Tibial artery (tissue), 4 donors: ENCODE data around the gene TTC34.

ENCODE experiments used
- DNase-seq, 2 donors: peaks; one replicate each; pipeline ENCODE4 v3.0.0-alpha.2; 2019
- H3K27ac ChIP-seq, 2 donors: fragments of 200-600 bp; sonication (generic) in 1 of 2; 1 replicate in 1 of 2; 2 replicates in 1 of 2; pipeline ENCODE4 v1.5.1; 2018 to 2019; ENCODE audit warnings: mild to moderate bottlenecking in 1 of 2
- H3K27me3 ChIP-seq, 2 donors: fragments of 200-600 bp; sonication (generic) in 1 of 2; one replicate each; pipeline versions ENCODE4 v1.5.1 to v1.6.0; 2016 to 2019
- H3K36me3 ChIP-seq, 3 donors: fragments of 200-600 bp; sonication (generic) in 2 of 3; one replicate each; pipeline ENCODE4 v1.5.1; 2016 to 2019; ENCODE audit warnings: mild to moderate bottlenecking in 2 of 3
- H3K4me1 ChIP-seq, 4 donors: fragments of 200-600 bp; sonication (generic) in 2 of 4; 1 replicate in 3 of 4; 2 replicates in 1 of 4; pipeline ENCODE4 v1.5.1; 2016 to 2019
- H3K4me3 ChIP-seq, 2 donors: fragments of 200-600 bp; sonication (generic) in 1 of 2; 1 replicate in 1 of 2; 2 replicates in 1 of 2; pipeline ENCODE4 v1.5.1; 2018 to 2019; ENCODE audit warnings: mild to moderate bottlenecking in 2 of 2
- H3K9me3 ChIP-seq, 3 donors: fragments of 200-600 bp; sonication (generic) in 1 of 3; one replicate each; pipeline ENCODE4 v1.5.1; 2016 to 2019
- CTCF ChIP-seq, 2 experiments: fragments of 200-600 bp in 1 of 2; fragments of 450-650 bp in 1 of 2; IDR thresholded peaks; one replicate each; pipeline ENCODE4 v1.5.1; 2017 to 2019; ENCODE audit warnings: antibody characterized with exemption in 2 of 2, mild to moderate bottlenecking in 1 of 2, moderate library complexity in 1 of 2
- intact Hi-C: fragments of 100-400 bp; cut with DNase I; formaldehyde crosslinking; loops from one replicate; pipeline ENCODE4 v1.15.0; 2023; ENCODE audit warnings: low total_unique reads

TTC34 gene

GRCh38 chr1:2592672-2593071, 208.8 kb downstream of the TTC34 start:
- intact Hi-C loops: no loop called here
- DNase-seq: no peak
- no peak overlapping the region for H3K27ac ChIP-seq
- no peak overlapping the region for H3K4me3 ChIP-seq
- H3K36me3 ChIP-seq: peaks cover 0 to 13% (median 0%) of the 10 kb centered on the region in 3 donors
- H3K4me1 ChIP-seq: peaks cover 0 to 25% (median under 1%) of the 10 kb centered on the region in 4 donors
- no peak for TF ChIP-seq CTCF (IDR thresholded peaks at IDR 0.05)
- H3K9me3 ChIP-seq: peaks cover 0 to under 1% (median 0%) of the 10 kb centered on the region in 3 donors
- peaks cover 0 to 48% of the 10 kb centered on the region in 2 donors for H3K27me3 ChIP-seq

- TF ChIP-seq CTCF (IDR thresholded peaks at IDR 0.05): no peak
- H3K27me3 ChIP-seq: peaks cover 0 to 48% of the 10 kb centered on the region in 2 donors
- DNase-seq: peak; percentile 5 to 57
- peaks cover 0 to 13% (median 0%) of the 10 kb centered on the region in 3 donors for H3K36me3 ChIP-seq
- peaks cover under 1 to 34% (median 9%) of the 10 kb centered on the region in 4 donors for H3K4me1 ChIP-seq
- no peak overlapping the region for H3K4me3 ChIP-seq
- H3K9me3 ChIP-seq: no peaks in the 10 kb centered on the region
- intact Hi-C loops: no loop called here
- H3K27ac ChIP-seq: no peak overlapping the region
These were observed 209.8 kb downstream of the TTC34 start for GRCh38 chr1:2591581-2592261.

- peaks cover 0 to 13% (median 0%) of the 10 kb centered on the region in 3 donors for H3K36me3 ChIP-seq
- intact Hi-C loops: no loop called here
- H3K4me1 ChIP-seq: peaks cover 5 to 34% (median 9%) of the 10 kb centered on the region in 4 donors
- no peak overlapping the region for H3K4me3 ChIP-seq
- peaks cover 0 to 48% of the 10 kb centered on the region in 2 donors for H3K27me3 ChIP-seq
- no peak for TF ChIP-seq CTCF (IDR thresholded peaks at IDR 0.05)
- no peak overlapping the region for H3K27ac ChIP-seq
- DNase-seq: no peak
- no peaks in the 10 kb centered on the region for H3K9me3 ChIP-seq
These were observed 210.3 kb downstream of the TTC34 start for GRCh38 chr1:2591233-2591580.

DNA sequence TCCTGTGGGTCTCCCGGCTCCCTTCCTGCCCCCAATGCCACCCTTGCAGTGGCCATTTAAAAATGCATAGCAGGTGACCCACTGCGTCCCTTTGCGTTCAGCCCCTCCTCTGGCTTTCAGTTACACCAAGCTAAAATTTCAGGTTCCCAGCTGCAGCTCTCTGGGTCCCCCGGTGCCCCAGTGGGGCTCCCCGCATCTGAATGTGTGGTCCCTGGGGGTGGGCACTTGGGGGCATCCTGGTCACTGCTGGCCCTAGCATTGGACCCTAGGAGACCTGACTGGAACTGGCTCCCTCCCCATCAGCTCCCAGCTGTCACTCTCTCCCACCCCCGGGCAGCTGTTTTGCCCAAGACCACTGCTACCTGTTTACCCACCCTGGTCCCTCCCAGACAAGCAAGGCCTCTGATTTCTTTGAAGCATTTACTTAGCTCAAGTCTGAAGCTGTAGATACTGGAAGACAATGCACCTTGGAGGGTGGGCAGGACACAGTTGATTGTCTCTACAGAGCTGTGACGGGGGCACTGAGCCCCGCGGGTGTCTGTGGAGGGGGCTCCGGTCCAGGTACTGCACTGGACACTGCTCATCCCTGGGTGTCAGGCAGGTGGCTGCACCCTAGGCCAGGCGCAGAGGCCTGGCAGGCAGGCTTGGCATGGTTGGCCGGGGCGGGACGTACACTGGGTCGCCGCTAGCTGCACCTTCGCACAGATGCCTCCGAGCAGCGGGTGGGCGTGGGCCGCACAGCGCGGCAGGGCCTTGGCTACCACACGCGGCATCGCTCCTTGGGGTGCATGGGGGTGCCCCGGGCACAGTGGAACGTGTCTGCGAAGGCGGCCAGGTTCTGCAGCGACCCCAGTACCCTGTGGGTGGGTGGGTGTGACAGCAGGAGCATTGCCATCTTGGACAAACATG, 211.0 kb downstream of the TTC34 start:
- intact Hi-C loops: no loop called here
- H3K27me3 ChIP-seq: peaks cover 0 to 48% of the 10 kb centered on the region in 2 donors
- H3K27ac ChIP-seq: no peak overlapping the region
- H3K36me3 ChIP-seq: peaks cover 0 to 13% (median 0%) of the 10 kb centered on the region in 3 donors
- TF ChIP-seq CTCF (IDR thresholded peaks at IDR 0.05): no peak
- peaks cover 5 to 37% (median 11%) of the 10 kb centered on the region in 4 donors for H3K4me1 ChIP-seq
- peak in 1 of 2 donors; percentile 58 for DNase-seq
- H3K4me3 ChIP-seq: no peak overlapping the region
- H3K9me3 ChIP-seq: no peaks in the 10 kb centered on the region

DNA sequence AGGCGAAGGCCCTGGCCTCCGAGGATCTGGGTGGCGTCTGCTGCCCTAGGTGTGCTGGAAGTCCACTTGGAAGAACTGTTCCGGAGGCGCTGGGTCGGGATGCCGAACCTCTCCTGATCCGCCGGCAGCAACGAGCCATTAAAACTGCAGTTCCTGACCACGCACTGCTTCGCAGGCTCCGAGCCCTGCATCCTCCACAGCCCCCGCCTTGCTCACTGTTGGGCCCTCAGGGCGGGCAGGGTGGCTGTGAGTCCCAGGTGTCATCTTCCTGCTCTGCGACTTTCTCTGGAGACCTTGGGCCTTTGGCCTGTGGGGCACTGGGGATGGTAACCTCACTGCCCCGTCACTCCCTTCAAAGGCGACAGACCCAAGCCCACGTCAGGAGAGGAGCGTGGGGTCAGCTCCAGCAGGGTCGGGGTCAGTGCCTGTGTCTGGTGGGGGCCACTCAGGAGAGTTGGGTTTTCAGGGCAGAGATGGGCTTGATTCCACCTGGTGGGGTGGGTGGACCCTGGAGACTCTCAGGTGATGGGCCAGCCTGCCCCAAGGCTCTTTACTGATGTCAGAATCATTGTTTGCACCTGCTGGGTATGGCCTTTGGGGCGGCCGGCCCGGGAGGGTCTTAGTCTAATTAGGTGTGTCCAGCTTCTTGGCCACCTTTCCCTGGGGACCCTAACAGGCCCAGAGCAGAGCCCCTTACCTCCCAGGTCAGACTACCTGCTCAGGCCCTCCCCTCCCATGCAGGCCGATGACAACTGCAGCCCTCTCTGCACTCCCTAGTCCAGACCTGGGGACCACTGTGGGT, 211.9 kb downstream of the TTC34 start:
- peaks cover 5 to 46% (median 19%) of the 10 kb centered on the region in 4 donors for H3K4me1 ChIP-seq
- intact Hi-C loops: loop anchor here (10.0 kb wide), 1 partner anchor 175 kb away; the partner anchor contains the start of gene PEX10
- TF ChIP-seq CTCF (IDR thresholded peaks at IDR 0.05): no peak
- no peak overlapping the region for H3K27ac ChIP-seq
- peaks cover 0 to 13% (median 0%) of the 10 kb centered on the region in 3 donors for H3K36me3 ChIP-seq
- no peak overlapping the region for H3K4me3 ChIP-seq
- no peak for DNase-seq
- no peaks in the 10 kb centered on the region for H3K9me3 ChIP-seq
- H3K27me3 ChIP-seq: peaks cover 0 to 40% of the 10 kb centered on the region in 2 donors
